ENCODE data around the gene SMARCD3. TPM values are rescaled to one million over a fixed set of nuclear protein-coding genes. Genes with fewer than 3 reads are reported as not detected.

Gene SMARCD3
- total RNA-seq, 1 experiment from 2014 or later: 30.3 TPM

DNA sequence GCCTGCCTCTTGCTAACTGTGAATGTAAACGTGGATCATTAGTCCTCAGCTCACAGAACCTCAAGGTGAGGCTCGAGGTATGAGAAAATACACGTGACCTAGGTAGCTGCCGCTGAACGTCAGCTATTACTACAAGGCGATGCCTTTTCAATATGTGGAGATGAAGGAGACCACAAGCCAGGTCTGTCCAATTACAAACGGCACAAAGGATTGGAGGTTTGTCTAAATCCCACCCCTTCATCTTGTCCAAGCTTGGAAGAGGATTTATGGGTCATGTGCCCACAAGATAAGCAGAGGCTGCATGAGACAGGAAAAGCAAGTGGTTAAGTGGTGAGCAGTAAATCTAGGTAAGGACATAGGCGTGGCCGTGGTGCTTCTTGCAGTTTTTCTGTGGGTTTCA is 41.6 kb downstream of the SMARCD3 start (continued):
- TF ChIP-seq TCF7L2 (IDR thresholded peaks at IDR 0.05; ENCODE audit: borderline replicate concordance, extremely low read depth, insufficient read depth, insufficient read length): no peak
- no peak for TF ChIP-seq FOSL1 (IDR thresholded peaks at IDR 0.05; ENCODE audit: low read depth)
- TF ChIP-seq, protein P1, sequence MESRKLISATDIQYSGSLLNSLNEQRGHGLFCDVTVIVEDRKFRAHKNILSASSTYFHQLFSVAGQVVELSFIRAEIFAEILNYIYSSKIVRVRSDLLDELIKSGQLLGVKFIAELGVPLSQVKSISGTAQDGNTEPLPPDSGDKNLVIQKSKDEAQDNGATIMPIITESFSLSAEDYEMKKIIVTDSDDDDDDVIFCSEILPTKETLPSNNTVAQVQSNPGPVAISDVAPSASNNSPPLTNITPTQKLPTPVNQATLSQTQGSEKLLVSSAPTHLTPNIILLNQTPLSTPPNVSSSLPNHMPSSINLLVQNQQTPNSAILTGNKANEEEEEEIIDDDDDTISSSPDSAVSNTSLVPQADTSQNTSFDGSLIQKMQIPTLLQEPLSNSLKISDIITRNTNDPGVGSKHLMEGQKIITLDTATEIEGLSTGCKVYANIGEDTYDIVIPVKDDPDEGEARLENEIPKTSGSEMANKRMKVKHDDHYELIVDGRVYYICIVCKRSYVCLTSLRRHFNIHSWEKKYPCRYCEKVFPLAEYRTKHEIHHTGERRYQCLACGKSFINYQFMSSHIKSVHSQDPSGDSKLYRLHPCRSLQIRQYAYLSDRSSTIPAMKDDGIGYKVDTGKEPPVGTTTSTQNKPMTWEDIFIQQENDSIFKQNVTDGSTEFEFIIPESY (IDR thresholded peaks at IDR 0.05; ENCODE audit: extremely low read depth, insufficient replicate concordance, low read length): no peak
- TF ChIP-seq RAD21 (IDR thresholded peaks at IDR 0.05; ENCODE audit: low read depth): no peak
- TF ChIP-seq EZH2 (IDR thresholded peaks at IDR 0.05): no peak
- no peak for TF ChIP-seq POLR2AphosphoS5 (IDR thresholded peaks at IDR 0.05; ENCODE audit: low read depth, low read length)
- TF ChIP-seq, protein P2, sequence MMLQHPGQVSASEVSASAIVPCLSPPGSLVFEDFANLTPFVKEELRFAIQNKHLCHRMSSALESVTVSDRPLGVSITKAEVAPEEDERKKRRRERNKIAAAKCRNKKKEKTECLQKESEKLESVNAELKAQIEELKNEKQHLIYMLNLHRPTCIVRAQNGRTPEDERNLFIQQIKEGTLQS (IDR thresholded peaks at IDR 0.05): no peak
- no peak for TF ChIP-seq EGR1 (IDR thresholded peaks at IDR 0.05; ENCODE audit: low read depth)
- no peak for TF ChIP-seq YY1 (IDR thresholded peaks at IDR 0.05; ENCODE audit: extremely low read depth, insufficient replicate concordance, low read depth, low read length)
- TF ChIP-seq, protein P3, sequence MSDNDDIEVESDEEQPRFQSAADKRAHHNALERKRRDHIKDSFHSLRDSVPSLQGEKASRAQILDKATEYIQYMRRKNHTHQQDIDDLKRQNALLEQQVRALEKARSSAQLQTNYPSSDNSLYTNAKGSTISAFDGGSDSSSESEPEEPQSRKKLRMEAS (IDR thresholded peaks at IDR 0.05): no peak

DNA sequence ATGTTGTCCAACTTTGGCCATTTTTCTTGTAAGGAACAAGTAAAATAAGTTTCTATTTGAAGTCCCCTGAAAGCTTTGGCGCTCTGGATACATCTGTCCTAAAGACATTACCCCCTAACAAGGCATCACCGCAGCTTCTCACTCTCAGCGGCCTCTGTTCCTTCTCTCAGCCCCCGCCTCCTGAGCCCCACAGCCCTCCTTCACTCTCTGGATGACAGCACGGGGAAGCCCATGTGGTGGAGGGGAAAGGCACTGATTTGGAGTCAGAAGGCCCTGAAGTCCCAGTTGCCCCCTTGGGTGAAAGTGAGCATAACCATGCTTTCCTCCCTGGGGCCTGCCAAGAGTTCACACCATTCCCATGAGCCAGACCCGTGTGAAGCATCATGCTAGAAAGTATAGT is 42.8 kb downstream of the SMARCD3 start:
- no TSS peak for BruUV-seq (replicated peaks)
- Histone ChIP-seq H3K9ac (ENCODE audit: low read length) (no peak overlapping the region), H3K4me2 (ENCODE audit: low read length) (no peak overlapping the region), H2AFZ (ENCODE audit: low read depth, low read length, poor library complexity, severe bottlenecking) (no peak overlapping the region), H3K27ac (ENCODE audit: low read depth, low read length) (no peak overlapping the region), H3K79me2 (ENCODE audit: insufficient read depth, low read length) (no peaks in the 10 kb centered on the region), H3K9me3 (ENCODE audit: control insufficient read depth in 1 of 2, insufficient read depth in 1 of 2, low read depth in 1 of 2, low read length in 2 of 2) (no peaks in the 10 kb centered on the region), H3K4me3 (replicated peaks in 1 of 2; ENCODE audit: low read depth in 1 of 2, low read length in 2 of 2) (no peak overlapping the region), H3K9me2 (ENCODE audit: insufficient read depth) (no peaks in the 10 kb centered on the region), H3K36me3 (ENCODE audit: control insufficient read depth in 1 of 2, insufficient read depth in 2 of 2, low read length in 2 of 2) (no peaks in the 10 kb centered on the region), H4K20me1 (ENCODE audit: insufficient read depth) (no peaks in the 10 kb centered on the region), H3K4me1 (ENCODE audit: control insufficient read depth in 1 of 2, insufficient read depth in 2 of 2, low read length in 2 of 2) (no peaks in the 10 kb centered on the region), H3K27me3 (ENCODE audit: insufficient read depth, low read length) (0 out of 2 replicates have a peak, but pooled peaks cover 6% of the 10 kb centered on the region)
- RAD21 ChIA-PET (ENCODE audit: low non-redundant PET in 1 of 2, low total read pairs in 2 of 2, uncharacterized antibody in 2 of 2, unreplicated experiment in 2 of 2): no interaction called here
- no peak for TF ChIP-seq ZNF274 (IDR thresholded peaks at IDR 0.05; ENCODE audit: low read depth, low read length)
- TF ChIP-seq ELF1 (IDR thresholded peaks at IDR 0.05; ENCODE audit: borderline replicate concordance, low read depth): no peak
- TF ChIP-seq CBX3 (IDR thresholded peaks at IDR 0.05; ENCODE audit: low read depth): no peak
- TF ChIP-seq, protein P1 (IDR thresholded peaks at IDR 0.05; ENCODE audit: extremely low read depth, insufficient replicate concordance, low read length): no peak
- no peak for TF ChIP-seq EZH2 (IDR thresholded peaks at IDR 0.05)
- TF ChIP-seq POLR2A (IDR thresholded peaks at IDR 0.05; ENCODE audit: borderline replicate concordance, extremely low read depth, insufficient read depth, insufficient read length): no peak
- TF ChIP-seq, protein P4, sequence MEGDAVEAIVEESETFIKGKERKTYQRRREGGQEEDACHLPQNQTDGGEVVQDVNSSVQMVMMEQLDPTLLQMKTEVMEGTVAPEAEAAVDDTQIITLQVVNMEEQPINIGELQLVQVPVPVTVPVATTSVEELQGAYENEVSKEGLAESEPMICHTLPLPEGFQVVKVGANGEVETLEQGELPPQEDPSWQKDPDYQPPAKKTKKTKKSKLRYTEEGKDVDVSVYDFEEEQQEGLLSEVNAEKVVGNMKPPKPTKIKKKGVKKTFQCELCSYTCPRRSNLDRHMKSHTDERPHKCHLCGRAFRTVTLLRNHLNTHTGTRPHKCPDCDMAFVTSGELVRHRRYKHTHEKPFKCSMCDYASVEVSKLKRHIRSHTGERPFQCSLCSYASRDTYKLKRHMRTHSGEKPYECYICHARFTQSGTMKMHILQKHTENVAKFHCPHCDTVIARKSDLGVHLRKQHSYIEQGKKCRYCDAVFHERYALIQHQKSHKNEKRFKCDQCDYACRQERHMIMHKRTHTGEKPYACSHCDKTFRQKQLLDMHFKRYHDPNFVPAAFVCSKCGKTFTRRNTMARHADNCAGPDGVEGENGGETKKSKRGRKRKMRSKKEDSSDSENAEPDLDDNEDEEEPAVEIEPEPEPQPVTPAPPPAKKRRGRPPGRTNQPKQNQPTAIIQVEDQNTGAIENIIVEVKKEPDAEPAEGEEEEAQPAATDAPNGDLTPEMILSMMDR (IDR thresholded peaks at IDR 0.05 in 2 of 3, conservative IDR thresholded peaks at IDR 0.05 in 1 of 3; ENCODE audit: borderline replicate concordance in 1 of 3, insufficient read depth in 1 of 3, low read depth in 2 of 3, low read length in 2 of 3): no peak
- TF ChIP-seq, protein P2 (IDR thresholded peaks at IDR 0.05): no peak
- TF ChIP-seq, protein P3 (IDR thresholded peaks at IDR 0.05): no peak
- DNase-seq (ENCODE audit: low read depth, low spot score) (no peak), ATAC-seq (no peak)
- intact Hi-C loops (cut with micrococcal nuclease): no loop called here
- POLR2A ChIA-PET: no interaction called here
- CTCF ChIA-PET: no interaction called here
